Stimulated activated CD4-positive, alpha-beta T cell treated with anti-CD3 and anti-CD28 coated beads, Interleukin-12 subunit alpha, Interleukin-12 subunit beta, amount 100 ng/mL, for 48 hours (primary cell): ENCODE data around the gene PDS5B.
"Not testable (repeated sequence)": the region's sequence is repeated elsewhere in the genome, so short reads cannot be mapped to it uniquely, and the experiment has no call there.

ENCODE experiments used
- DNase-seq, 3 donors: peaks; one replicate each; pipeline ENCODE4 v3.0.0-alpha.2; 2020; ENCODE audit warnings: low read depth in 2 of 3, low spot score in 1 of 3

The PDS5B gene

DNA sequence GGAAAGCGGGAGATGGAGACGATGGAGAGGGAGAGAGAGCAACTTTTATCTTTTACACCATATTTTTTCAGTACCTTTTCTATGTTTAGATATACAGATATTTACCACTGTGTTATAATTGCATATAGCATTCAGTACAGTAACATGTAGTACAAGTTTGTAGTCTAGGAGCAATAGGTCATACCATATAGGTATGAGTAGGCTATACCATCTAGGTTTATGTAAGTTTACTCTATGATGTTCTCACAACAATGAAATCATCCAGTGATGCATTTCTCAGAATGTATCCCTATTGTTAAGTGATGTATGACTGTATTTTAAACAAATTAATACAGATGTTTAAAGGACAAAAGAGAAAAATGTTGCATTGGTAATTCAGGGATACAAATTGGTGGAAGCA lies 136.1 kb downstream of the PDS5B start:
- no peak for DNase-seq

DNA sequence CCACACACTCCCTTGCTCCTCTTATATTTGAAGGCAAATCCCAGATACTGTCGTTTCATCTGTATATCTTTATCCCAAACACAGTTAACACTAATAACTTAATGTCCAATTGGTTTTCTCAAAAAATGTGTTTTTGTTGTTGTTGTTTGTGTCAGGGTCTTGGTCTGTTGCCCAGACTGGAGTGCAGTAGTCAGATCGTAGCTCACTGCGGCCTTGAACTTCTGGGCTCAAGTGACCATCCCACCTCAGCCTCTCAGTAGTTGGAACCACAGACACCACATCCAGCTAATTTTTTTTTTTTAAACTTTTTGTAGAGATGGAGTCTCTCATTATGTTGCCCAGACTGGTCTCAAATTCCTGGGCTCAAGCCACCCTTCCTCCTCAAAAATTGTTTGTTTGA lies 137.7 kb downstream of the PDS5B start:
- no peak for DNase-seq

- no peak for DNase-seq
Measured at GRCh38 chr13:32726374-32727037, 140.3 kb downstream of the PDS5B start.

GRCh38 chr13:32728327-32728726 lies 142.1 kb downstream of the PDS5B start:
- no peak for DNase-seq

- not testable (repeated sequence) for DNase-seq
Measured at GRCh38 chr13:32729097-32729496, 142.8 kb downstream of the PDS5B start.

DNA sequence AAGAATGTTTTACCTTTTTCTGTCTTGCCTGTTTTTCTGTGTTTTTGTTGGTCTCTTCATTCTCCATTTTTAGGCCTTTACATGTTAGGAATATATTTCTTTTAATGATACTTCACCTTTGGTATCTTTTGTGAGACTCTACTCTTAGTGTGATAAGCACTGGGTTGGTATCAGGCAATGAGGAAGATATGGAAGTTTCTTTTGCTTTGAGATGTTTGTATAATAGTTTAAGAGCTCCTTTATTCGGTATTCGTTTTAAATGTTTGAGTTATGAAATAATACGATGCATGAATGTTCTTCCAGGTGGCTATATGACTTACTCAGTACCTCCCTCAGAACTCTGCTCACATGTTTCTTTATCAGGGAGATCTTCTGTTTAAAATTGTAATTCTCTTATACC lies 144.8 kb downstream of the PDS5B start:
- no peak for DNase-seq

DNA sequence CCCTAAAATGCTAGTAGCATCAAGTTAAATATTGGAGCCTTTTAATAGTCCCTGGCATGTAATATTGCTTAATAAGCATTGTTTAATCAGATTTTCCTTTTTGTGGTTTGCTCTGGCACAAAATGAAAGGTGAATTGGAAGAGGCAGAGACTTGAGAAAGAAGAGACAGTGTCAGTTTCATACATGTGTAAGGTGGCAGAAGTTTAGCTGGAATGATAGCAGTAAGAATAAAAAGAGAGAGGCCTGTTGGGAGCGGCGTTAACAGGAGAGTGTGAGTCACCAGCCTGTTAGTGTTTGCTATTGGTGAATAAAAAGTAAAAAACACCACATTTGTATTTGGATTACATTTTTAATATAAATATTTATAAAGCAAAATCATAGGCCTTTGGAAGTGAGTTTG lies 145.3 kb downstream of the PDS5B start:
- peak in 1 of 3 donors; percentile 6 for DNase-seq

GRCh38 chr13:32733690-32734089 lies 147.4 kb downstream of the PDS5B start:
- DNase-seq, result no peak

DNA sequence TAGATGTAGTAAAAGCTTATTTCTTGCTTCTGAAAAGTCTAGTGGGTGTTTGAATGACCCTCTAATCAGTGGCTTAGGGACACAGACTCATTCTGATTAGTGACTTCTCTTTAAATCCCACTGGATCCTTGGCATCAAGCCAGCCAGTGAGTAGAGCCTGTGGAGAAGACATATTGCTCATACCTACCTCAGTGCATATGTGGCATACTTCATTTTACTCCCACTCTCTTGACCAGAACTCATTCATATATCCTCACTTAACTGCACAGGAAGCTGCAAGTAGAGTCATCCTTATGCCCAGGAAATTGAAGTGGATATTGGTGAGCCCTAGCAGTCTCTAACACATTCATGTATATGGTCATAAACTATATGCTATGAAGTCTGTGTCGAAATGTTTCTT lies 148.3 kb downstream of the PDS5B start:
- DNase-seq, result peak in 1 of 3 donors; percentile 1

GRCh38 chr13:32735859-32736258 lies 149.6 kb downstream of the PDS5B start:
- no peak for DNase-seq

DNA sequence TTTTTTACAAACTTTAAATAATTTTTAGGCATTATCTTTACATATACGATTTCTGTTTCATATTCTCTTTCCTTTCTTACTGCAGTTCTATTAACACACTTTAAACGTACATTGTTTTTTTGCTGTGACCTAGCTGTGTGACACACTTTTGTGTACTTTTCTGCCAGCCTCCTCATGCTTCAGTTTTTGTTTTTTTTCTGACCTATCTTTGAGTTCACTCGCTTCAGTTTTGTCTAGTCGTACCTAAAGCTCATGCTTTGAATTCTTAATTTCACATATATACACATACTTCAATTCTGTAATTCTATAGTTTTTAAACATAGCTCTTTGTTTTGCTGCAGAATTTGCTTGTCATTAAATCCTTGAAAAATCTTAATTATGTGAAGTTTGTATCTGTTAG lies 150.4 kb downstream of the PDS5B start:
- DNase-seq, result no peak

- DNase-seq, result no peak
Measured at GRCh38 chr13:32737111-32737571, 150.9 kb downstream of the PDS5B start.

DNA sequence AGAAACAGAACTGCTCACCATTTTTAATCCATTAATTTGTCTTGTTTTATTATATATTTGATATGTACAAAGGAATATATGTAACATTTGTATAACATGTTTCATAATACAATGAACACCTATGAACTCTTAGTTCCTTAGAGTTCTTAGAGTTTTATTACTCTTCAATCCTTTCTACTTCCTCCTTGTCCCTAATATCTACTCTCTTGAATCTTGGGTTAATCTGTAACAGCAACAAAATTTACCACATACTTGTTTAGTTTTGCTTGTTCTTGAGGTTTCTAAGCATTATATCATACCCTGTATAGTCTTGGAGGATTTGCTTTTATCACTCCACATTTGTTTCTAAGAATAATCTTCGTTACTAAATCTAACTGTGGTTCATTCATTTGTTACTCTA lies 151.4 kb downstream of the PDS5B start:
- no peak for DNase-seq

DNA sequence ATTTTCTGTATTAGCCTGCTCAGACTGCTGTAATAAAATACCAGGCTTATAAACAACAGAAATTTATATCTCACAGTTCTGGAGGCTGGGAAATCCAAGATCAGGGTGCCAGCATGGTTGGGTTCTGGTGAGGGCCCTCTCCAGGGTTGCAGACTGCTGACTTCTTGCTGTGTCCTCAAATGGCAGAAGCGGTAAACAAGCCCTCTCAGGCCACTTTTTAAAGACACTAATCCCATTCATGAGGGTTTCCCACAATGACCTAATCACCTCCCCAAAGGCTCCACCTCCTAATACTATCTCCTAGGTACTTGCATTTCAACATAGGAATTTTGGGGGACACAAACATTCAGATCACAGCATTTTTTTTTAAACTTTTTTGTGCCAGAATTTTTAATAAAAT lies 159.3 kb downstream of the PDS5B start:
- no peak for DNase-seq

DNA sequence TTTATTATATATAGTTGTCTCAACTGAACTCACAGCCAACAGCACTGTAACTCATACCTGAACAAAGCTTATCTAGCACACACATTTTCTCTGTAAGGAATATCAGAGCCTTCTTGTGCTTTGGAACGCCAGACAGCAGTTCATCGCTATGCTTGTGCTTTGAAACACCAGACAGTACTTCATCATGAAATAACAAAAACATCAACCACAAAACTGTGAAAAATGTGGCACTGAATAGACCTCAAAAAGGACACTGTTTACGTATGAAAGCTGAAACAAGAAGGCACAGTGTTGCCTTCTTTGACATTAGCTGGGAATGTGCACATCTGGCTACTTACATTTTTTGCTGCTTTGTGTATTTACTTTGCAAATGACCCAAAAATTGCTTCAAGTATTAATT lies 160.2 kb downstream of the PDS5B start:
- DNase-seq, result no peak

DNA sequence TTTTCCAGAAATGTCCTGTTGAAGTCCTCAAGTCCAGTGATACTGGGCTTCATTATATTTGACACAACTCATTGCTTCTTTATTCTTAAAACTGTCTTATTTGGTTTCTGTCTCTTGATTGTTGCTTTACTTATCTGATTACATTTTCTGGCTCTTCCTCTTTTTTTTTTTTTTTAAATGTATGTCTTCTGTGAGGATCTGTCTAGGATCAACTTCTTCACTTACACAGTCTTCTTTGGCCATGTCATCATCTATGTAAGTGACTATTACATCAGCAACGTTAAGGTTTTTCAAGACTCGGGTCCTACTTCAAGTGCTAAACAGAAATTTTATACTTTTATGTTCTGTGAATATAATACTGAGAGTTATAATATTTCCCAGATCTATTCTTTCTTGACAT lies 162.1 kb downstream of the PDS5B start:
- no peak for DNase-seq

- DNase-seq, result no peak
Measured at GRCh38 chr13:32751340-32751739, 165.1 kb downstream of the PDS5B start.

DNA sequence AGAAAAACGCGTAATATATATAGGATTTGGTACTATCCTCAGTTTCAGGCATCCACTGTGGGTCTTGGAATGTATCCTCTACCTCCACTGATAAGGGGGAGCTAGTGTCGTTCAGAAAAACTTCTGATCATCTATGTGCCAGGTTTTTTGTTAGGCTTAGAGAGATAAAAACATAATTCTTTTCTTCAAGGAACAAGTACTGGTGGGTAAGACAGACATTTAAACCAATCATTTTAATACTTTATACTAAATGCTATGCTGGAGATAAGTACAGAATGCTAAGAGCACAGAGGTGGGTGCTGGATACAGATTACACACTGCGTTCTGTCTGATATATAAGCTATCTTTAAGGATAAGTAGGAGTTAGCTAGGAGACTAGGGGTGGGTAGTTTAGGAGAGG lies 166.1 kb downstream of the PDS5B start:
- no peak for DNase-seq

GRCh38 chr13:32752997-32753606 lies 166.8 kb downstream of the PDS5B start:
- no peak for DNase-seq

- DNase-seq, result no peak
Measured at GRCh38 chr13:32754179-32754578, 167.9 kb downstream of the PDS5B start.

GRCh38 chr13:32759152-32759551 lies 172.9 kb downstream of the PDS5B start:
- no peak for DNase-seq

DNA sequence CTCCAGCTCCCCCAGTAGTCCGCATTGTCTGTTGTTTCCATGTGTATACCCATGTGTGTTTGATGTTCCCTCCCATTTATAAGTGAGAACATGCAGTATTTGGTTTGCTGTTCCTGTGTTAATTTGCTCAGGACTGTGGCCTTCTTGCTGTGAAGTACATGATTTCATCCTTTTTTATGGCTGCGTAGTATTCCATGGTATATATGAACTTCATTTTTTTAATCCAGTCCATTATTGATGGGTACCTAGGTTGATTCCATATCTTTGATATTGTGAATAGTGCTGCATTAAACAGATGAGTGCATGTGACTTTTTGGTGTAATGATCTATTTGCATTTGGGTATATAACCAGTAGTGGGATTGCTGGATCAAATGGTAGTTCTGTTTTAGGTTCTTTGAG lies 175.2 kb downstream of the PDS5B start:
- no peak for DNase-seq

DNA sequence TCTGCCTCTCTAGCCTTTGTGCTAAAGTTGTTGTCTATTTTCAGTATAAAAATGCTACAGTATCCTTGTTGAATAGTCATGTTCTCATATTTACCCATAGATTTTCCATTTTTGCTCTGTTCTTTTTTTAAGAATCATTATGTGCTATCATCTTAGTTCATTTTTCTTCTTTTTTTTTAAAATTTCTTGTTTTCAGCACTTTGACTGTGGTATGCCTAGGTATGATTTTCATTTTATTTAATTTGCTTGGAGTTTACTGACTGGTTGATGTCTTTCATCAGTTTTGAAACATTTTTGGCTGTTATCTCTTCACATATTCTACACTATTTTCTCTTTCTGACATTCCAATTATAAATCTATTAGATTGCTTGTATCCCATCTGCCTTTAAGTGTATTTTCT lies 192.9 kb downstream of the PDS5B start:
- DNase-seq, result no peak
